ENCODE data around the gene MTHFD1.

MTHFD1 gene

GRCh38 chr14:64434528-64434927 lies 46.4 kb downstream of the MTHFD1 start:
- DNase-seq (ENCODE audit: low read depth in 1 of 2, low spot score in 1 of 2) = no peak
- no peak for TF ChIP-seq POLR2AphosphoS5 (IDR thresholded peaks at IDR 0.05; ENCODE audit: low read depth)
- no peak for TF ChIP-seq SPI1 (IDR thresholded peaks at IDR 0.05; ENCODE audit: borderline replicate concordance, low read depth)
- Histone ChIP-seq H3K4me3 (replicated peaks; ENCODE audit: insufficient read depth, low read length) (no peak overlapping the region), H3K27me3 (ENCODE audit: insufficient read depth, poor library complexity, severe bottlenecking) (no peaks in the 10 kb centered on the region), H3K27ac (replicated peaks) (no peak overlapping the region)

GRCh38 chr14:64438181-64438841 lies 50.2 kb downstream of the MTHFD1 start:
- TF ChIP-seq CTCF (IDR thresholded peaks at IDR 0.05; ENCODE audit: insufficient read depth, low read length) (no peak), GABPA (IDR thresholded peaks at IDR 0.05; ENCODE audit: low read depth) (no peak), REST (IDR thresholded peaks at IDR 0.05; ENCODE audit: insufficient replicate concordance, low read depth) (no peak), SPI1 (IDR thresholded peaks at IDR 0.05; ENCODE audit: borderline replicate concordance, low read depth) (no peak), POLR2AphosphoS5 (IDR thresholded peaks at IDR 0.05; ENCODE audit: low read depth) (no peak)
- H3K4me3 ChIP-seq (replicated peaks; ENCODE audit: insufficient read depth, low read length) = no peak overlapping the region
- H3K27me3 ChIP-seq (ENCODE audit: insufficient read depth, poor library complexity, severe bottlenecking) = no peaks in the 10 kb centered on the region
- no peak for DNase-seq (ENCODE audit: low read depth in 1 of 2, low spot score in 1 of 2)
- no peak overlapping the region for H3K27ac ChIP-seq (replicated peaks)

- Histone ChIP-seq H3K27ac (replicated peaks) (no peak overlapping the region), H3K4me3 (replicated peaks; ENCODE audit: insufficient read depth, low read length) (no peak overlapping the region), H3K27me3 (ENCODE audit: insufficient read depth, poor library complexity, severe bottlenecking) (no peaks in the 10 kb centered on the region)
- no peak for DNase-seq (ENCODE audit: low read depth in 1 of 2, low spot score in 1 of 2)
- TF ChIP-seq SPI1 (IDR thresholded peaks at IDR 0.05; ENCODE audit: borderline replicate concordance, low read depth) = no peak
- TF ChIP-seq GABPA (IDR thresholded peaks at IDR 0.05; ENCODE audit: low read depth) = no peak
- TF ChIP-seq POLR2AphosphoS5 (IDR thresholded peaks at IDR 0.05; ENCODE audit: low read depth) = no peak
- no peak for TF ChIP-seq CTCF (IDR thresholded peaks at IDR 0.05; ENCODE audit: insufficient read depth, low read length)
- no peak for TF ChIP-seq REST (IDR thresholded peaks at IDR 0.05; ENCODE audit: insufficient replicate concordance, low read depth)
Measured at GRCh38 chr14:64439141-64439540, 51.0 kb downstream of the MTHFD1 start.

GRCh38 chr14:64440494-64440893 lies 52.3 kb downstream of the MTHFD1 start:
- no peak overlapping the region for H3K4me3 ChIP-seq (replicated peaks; ENCODE audit: insufficient read depth, low read length)
- no peak for DNase-seq (ENCODE audit: low read depth in 1 of 2, low spot score in 1 of 2)
- TF ChIP-seq CTCF (IDR thresholded peaks at IDR 0.05; ENCODE audit: insufficient read depth, low read length) (no peak), SPI1 (IDR thresholded peaks at IDR 0.05; ENCODE audit: borderline replicate concordance, low read depth) (no peak), REST (IDR thresholded peaks at IDR 0.05; ENCODE audit: insufficient replicate concordance, low read depth) (no peak), POLR2AphosphoS5 (IDR thresholded peaks at IDR 0.05; ENCODE audit: low read depth) (no peak), GABPA (IDR thresholded peaks at IDR 0.05; ENCODE audit: low read depth) (no peak)
- H3K27me3 ChIP-seq (ENCODE audit: insufficient read depth, poor library complexity, severe bottlenecking) = no peaks in the 10 kb centered on the region
- H3K27ac ChIP-seq (replicated peaks) = no peak overlapping the region
